NCI-H1930 (cell line): ENCODE data around the gene UTS2R.
"Not testable (repeated sequence)": the region's sequence is repeated elsewhere in the genome, so short reads cannot be mapped to it uniquely, and the experiment has no call there.

ENCODE experiments used
- DNase-seq, 2 experiments: peaks; one replicate each; lab custom pipeline; 2025; lab: John Stamatoyannopoulos, UW

Gene UTS2R

DNA sequence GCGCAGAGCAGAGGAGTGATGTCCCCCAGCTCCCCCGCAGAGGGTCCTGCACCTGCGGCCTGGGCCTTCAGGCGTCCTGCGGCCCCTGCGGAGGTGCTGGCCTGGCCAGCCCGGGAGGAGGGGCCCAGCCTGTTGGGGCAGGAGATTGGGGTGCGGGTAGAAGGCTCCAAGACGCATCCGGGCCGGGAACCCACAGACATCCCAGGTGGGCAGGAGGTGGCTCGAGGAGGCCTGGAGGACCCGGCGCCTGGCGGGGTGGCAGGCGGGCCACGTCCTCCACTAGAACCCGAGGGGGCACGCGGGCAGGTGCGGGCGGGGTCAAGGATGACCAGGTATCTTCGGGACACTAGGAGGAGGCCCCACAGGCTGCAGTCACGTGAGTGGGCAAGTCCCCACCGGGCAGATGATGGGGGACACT is 37.4 kb upstream of the UTS2R start:
- DNase-seq = no peak

DNA sequence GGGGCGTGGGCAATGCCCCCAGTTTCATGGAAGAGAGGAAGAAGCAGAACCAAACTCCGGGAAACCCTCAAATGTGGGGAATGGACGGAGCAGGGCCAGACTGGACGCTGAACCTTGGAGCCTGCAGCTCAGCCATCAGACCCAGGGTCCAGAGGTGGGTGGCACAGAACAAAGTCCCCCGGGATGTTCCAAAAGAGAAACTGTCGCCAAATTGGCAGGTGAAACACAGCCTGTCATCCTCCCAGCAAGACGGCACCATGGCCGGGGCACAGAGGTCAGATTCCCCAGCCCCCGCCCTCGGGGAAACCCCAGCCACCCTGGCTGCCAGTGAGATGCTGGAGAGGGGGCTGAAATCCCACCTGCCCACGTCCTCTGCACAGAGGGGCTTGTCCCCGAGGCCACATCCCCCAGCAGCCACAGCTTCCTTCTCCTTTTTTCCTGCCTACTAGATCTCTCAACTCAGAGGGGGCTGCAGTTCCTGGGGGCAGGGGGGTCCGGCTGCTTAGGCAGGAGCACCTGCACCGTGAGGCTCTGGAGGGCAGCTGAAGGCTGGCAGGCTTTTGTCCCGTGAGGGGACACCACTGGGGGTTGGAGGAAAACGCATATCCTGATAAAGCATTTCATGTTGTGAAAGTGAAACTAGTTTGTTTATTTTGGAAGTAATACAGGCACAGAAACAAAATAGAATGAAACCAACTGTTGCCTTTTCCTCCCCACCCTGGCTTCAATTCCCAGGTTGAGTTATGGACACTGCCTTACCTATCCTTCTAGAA is 36.8 kb upstream of the UTS2R start:
- DNase-seq = no peak

DNA sequence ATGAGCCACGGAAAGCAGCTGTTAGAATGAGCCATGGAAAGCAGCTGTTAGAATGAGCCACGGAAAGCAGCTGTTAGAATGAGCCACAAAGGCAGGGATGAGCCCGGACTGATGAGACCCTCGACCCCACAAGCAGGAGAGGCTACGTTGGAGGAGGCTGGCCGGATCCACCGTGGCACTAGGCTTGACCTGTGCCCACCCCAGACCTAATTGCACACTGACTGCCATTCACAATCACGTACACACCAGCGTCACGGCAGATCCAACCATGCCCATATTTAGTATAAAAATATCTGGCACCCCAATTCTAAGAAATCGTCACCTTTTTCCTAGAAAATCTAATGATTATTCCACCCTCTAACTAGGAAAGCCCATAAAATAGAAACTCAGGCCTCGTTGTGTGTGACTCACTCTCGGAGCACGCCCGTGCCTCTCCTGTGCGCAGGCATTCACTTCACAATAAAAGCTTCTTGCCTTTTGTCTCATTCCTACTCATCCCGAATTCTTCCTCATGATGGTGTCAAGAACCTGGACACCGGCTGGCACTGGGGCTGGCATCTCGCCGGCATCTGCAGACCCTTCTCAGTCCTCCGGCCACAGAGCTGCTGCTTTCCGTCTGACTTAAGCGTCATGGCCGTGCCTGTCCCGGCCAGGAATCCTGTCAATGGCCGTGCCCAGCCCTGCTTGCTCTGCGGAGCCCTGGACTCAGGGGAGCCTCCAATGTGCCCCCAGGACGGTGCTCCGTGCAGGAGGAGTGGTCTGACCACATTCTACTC is 32.5 kb upstream of the UTS2R start:
- no peak for DNase-seq

DNA sequence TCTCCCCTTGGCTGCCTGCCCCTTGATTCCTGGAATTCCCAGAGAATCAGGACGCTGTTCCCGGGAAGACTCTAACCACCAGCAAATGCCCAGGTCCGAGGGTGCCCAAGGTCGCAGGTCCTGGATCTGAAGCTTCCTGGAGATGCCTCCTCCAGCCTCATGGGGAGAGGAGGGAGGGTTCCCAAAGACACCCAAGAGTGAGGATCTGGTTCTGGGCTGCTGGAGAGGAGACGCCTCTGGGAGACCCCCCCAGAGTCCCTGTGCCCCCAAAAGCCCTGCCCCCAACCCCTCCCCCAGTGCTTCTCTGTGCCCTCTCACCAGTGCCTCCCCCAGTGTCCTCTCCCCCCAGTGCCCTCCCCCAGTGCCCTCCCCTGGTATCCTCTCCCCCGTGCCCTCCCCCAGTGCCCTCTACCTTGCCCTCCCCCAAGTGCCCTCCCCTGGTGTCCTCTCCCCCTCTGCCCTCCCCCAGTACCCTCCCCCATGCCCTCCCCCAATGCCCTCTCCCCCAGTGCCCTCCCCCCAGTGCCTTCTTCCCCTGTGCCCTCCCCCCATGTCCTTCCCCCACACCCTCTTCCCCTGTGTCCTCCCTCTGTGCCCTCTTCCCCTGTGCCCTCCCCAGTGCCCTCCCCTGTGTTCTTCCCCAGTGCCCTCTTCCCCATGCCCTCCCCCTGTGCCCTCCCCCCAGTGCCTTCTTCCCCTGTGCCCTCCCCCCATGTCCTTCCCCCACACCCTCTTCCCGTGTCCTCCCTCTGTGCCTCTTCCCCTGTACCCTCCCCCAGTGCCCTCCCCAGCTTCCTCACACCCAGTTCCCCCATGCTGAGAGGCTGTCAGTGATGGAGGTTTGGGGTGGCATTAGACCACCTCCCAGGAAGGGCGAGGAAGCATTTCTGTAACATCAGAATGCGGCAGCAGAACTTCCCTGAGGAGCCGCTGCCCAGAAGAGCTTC is 31.7 kb upstream of the UTS2R start:
- no peak for DNase-seq

DNA sequence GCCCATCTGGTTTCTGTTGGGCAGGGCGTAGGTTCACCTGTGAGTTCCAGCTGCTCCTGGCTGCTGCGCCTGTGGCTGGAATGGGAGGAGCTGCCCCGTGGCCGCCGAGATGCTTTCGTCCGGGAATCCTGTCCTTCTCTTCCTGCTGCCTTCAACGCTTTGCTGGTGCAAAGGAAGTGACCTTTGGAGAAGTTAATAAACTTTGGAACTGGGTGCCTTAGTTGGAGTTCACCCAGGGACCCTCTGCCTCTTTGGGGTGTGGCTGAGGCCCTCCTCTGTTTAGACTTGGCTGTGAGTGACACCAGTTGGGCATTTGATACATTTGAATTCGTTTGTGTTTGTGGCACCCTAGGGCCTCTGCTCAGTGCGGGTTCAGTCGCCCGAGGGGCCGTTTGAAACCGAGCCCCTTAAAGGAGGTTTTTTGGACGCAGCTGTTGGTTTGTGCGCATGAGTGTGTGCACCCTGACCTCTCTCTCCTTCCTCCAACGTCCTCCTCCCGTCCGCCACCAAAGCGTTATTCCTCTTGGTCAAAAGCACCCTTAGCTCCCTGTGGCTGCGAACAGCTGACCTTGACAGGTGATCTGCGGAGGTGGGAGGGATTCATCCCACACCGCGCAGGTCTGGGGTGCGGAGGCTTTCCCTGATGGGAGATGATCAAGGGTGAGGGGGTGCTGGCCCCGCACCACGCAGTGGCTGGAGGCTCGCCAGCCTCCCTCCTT is 29.0 kb upstream of the UTS2R start:
- no peak for DNase-seq

DNA sequence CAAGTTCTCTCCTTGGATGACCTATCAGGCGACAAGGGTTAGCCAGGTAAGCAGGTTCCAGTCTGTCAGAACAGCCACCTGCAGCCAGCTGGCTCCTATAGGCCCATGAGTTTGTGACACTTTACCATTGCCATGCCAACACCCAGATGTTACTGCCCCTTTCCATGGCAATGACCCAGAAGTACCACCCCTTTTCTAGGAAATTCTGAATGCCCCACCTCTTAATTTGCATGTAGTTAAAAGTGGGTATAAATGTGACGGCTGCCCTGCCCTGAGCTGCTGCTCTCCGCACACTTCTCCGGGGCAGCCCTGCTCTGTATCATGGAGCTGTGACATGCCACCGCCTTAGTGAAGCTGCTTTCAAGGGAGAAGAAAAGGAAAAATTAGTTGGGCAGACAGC is 28.0 kb upstream of the UTS2R start:
- DNase-seq = no peak

DNA sequence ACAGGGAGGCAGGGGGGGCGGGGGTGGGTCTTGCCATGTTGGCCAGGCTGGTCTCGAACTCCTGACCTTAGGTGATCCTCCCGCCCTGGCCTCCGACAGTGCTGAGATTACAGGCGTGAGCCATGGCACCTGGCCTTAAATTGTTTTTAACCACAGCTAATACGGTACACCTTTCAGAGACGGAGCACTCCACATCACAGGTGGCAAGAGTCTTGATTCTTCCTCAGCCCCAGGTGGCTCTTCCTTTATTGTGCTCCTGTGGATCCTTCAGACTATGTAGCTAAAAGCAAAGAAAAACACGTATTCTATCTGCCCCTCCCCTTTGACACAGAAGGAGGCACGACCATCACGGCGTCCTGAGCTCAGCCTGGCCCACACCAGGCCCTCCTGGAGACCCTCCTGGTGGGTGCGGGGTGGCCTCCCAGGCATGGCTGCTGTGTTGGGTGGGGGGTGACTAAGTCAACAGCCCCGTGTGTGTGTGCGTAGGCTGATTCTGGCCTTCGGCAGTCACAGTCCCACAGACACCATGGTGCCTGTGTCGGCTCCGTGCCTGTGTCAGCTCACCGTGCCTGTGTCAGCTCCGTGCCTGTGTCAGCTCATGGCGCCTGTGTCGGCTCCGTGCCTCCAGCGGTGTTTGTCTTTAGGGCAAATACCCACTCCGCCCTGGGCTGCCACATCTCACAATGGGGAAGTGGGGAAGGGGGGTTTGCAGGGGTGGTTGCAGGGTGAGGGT is 27.2 kb upstream of the UTS2R start:
- DNase-seq = no peak

DNA sequence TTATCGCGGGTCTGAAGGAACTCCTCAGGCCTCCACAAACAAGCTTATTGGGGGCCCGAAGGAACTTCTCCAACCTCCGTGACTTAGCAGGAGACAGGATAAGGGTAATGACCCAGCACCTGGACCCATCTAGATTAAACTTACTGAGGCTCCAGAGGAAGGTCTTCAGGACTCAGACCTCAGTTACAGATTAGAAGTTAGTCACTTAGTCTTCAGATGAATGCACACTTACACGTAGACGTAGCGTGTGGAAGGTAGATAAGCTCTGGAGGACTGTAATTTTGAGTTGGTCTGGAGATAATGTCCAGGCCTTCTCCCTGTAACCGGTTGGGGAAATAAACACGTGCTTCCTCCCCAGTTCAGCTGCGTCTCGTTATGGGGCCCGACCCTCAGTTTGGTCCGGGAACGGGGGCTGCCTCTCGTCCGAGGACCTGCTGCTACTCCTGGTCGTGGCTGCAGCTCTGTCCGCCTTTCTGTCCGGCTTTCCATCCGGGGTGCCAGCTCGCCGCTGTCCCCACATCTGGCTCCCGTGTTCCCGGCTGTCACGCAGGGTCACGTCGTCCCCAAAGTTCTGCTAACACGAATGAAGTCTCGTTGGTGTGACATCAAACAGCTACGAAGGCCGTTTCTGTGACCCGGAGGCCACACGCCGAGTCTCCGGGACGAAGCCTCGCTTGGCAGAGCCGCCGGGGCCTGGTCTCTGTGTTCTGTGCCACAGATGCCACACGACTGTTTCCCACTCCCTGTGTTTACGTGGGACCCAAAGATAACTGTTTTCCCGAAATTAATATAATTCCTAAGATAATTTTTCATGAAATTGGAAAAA is 26.2 kb upstream of the UTS2R start:
- no peak for DNase-seq

DNA sequence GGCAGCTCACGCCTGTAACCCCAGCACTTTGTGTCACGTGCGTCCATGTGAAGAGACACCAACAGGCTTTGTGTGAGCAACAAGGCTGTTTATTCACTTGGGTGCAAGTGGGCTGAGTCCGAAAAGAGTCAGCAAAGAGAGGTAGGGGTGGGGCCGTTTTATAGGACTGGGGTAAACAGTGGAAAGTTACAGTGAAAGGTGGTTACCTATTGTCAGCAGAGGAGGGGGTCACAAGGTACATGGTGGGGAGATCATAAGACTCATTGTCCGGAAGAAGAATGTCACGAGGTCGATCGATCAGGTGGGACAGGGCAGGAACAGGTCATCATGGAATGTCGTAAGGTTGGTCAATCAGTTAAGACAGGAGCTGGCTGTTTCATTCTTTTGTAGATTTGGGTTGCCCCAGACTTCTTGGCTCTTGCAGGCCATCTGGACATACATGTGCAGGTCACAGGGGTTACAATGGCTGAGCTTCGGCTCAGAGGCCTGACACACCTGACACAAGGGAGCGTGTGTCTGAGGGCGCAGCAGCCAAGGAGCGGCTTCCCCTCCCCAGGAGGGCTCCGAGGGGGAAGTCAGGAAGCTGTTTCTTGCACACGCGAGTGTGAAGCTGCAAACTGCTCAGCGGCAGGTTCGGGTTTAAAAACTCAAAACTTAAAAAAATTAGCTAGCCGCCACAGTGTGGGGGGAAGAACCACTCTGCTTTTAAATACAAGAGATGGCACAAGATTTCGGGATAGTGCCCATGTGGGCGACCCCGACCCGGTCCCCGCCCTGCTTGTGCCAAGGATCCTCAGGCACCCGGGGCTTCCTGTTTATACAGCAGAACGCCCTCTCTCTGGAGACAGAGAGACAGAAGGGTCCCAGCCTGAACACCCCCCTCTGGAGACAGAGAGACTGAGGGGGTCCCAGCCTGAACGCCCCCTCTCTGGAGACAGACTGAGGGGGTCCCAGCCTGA is 24.9 kb upstream of the UTS2R start:
- DNase-seq = no peak

DNA sequence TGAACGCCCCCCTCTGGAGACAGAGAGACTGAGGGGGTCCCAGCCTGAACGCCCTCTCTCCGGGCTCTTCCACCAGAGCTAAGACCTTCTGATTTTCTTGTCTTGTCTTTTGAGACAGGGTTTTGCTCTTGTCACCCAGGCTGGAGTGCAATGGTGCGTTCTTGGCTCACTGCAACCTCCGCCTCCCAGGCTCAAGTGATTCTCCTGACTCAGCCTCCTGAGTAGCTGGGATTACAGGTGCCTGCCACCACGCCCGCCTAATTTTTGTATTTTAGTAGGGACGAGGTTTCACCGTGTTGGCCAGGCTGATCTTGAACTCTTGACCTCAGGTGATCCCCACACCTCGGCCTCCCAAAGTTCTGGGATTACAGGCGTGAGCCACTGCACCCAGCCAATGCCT is 23.6 kb upstream of the UTS2R start:
- DNase-seq = not testable (repeated sequence)

DNA sequence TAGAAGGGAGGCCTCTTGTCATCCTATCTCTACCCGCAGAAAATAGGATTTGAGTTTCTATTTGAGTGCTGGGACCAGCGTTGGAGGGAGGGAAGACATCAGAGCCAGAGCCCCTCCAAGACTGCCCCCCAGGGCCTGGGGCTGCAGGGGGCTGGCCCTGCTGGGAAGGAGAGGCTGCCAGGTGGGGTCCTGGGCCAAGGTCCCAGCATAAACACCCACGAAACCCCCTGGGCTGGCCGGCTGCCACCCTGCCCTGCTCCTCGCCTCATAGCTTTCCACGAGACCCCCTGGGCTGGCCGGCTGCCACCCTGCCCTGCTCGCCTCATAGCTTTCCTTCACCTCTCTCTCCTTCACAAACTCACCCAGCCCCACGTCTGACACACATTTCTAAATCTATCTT is 23.1 kb upstream of the UTS2R start:
- no peak for DNase-seq

DNA sequence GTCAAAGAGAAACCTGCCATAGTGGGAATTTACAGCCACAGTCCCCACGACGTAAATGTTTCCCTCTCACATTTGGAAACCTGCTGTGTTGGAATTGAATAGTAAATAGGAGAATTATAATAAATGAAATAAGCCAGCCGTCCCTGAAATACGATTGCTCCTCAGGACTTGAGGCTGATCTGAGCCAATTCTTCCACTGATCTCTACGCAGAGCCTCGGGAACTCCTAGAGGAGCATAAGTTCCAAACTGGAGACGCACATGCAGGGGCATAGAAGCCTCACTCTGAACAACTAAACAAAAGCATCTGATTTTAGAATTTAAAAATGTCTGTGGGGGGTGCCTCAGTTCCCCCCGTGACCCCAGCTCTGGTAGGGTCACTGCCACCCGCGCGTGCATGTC is 22.7 kb upstream of the UTS2R start:
- no peak for DNase-seq

DNA sequence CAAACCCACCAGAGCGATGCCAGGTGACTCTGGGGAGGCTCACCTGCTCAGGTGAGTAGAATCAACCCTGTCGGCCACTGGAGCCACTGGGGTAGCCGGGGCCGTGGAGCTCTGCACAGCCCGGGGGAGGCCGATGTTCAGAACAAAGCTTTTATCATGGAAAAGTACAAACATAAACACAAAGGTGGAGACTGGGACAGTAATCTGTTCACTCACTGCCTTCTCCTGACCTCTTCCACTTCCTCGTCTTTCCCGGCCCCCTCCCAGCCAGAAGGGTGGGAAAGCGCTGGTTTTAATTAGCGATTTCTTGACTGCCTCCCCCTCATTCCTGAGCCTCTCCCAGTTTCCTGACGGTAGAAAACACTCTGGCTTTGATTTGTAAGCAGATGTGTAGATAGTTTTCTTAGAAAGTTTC is 22.3 kb upstream of the UTS2R start:
- DNase-seq = no peak

DNA sequence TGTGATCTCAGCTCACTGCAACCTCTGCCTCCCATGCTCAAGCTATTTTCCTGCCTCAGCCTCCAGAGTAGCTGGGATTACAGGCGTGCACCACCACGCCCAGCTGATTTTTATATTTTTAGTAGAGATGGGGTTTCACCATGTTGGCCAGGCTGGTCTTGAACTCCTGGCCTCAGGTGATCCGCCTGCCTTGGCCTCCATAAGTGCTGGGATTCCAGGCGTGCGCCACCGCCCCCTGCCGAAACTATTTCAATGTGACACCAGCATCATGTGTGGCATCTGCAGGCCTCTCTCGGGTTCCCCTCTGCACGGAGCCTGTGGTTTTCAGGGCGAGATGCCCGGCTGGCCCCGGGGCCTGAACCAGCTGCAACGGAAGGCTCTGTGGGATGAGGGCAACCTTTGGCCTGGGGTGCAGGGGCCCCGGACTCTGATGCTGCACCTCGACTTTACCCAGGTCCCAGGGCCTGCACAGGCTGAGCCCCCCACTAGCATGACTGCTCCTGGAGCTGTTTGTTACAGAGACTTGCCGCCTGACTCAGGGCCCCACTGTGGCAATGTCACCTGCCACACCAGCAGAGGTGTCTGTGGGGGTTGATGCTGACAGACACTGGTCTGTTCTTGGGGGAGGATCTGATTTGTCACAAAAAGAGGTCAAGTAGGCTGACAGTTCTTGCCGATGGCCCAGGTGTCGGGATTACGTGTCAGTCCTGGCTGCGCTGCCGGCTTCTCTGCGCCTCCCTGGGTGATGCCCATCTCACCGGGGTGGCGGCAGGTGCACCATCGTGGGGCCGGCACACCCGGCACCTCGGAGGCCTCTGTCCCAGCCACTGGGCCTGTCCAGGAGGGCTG is 21.2 kb upstream of the UTS2R start:
- DNase-seq = no peak

DNA sequence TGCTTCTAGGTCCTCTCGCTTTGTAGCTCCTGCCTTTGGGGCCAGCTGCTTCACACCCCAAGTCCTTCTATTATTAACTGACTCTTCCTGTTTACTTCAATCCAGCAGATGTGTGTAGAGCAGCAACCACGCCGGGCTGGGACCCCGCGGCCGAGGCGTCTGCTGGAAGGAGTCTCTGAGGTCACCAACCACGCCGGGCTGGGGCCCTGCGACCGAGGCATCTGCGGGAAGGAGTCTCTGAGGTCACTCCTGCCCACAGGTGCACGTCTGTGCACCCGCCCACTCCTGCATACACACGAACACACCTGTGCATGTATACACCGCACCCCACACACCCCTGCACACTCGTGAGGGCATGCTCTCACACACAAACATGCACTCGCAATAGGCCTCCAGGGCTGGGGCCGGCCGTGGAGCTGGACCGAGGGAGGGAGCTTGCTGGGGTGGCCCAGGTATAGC is 20.3 kb upstream of the UTS2R start:
- DNase-seq = no peak

DNA sequence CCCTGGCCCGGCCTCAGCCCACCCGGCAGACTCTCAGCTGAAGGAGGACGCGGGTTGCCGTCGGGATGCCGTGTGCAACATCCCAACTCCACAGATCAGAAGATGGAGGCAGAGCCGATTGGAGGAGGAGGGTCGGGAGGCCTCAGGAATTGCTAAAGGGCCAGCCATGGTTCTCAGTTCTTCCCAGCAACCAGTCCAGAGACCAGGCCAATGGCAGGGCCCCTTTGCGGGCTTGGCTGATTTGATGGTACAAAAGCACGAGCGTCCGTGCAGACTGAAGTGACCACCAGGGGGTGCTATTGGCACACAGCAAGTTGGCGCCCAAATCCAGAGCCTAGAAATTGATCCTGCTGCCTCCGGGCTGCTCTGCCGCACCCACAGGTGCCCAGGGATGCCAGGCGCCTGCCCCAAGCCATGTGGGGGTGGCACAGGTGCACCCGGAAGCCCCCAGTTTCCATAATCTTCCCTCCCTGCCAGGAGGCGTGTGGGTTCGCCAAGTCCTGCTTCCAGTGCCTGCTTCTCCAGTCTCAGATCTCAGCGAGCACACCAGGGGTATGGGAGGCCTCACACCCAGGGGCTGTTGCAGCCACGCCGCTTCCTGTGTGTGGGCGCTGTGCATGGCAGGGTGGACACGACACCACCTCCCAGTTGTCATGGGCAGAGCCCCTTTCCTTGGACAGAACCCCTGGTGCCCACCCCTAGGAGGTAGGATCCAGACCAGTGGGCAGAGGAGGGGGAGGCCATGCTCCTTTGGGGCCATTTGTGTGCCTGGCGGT is 19.7 kb upstream of the UTS2R start:
- DNase-seq = peak; percentile 77 to 83

DNA sequence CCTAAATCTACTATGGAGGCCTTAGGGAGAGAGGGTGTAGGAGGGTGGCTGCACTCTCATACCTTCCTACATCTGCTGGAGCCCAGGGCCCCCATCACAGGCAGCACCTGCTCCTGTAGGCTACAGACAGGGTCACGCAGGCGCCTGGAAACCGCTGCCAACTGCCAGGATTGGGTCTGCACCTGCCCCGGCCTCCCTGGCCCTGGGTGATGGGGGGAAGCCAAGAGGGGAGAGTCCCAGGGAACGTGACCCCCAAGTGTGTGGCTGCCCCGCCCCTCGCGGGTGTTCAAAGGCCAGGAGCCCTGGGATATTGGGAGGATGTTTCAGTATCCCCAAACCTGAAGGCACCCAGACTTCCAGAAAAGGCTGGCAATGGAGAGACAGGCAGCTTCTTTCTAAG is 18.1 kb upstream of the UTS2R start:
- no peak for DNase-seq
